ENCODE results near the gene PRICKLE3. TPM values are rescaled to one million over a fixed set of nuclear protein-coding genes. Genes with fewer than 3 reads are reported as not detected.

Gene PRICKLE3
- polyA plus RNA-seq, 2 of the 4 experiments (the other 2 are of a cell fraction): 7.9 to 14.0 TPM

DNA sequence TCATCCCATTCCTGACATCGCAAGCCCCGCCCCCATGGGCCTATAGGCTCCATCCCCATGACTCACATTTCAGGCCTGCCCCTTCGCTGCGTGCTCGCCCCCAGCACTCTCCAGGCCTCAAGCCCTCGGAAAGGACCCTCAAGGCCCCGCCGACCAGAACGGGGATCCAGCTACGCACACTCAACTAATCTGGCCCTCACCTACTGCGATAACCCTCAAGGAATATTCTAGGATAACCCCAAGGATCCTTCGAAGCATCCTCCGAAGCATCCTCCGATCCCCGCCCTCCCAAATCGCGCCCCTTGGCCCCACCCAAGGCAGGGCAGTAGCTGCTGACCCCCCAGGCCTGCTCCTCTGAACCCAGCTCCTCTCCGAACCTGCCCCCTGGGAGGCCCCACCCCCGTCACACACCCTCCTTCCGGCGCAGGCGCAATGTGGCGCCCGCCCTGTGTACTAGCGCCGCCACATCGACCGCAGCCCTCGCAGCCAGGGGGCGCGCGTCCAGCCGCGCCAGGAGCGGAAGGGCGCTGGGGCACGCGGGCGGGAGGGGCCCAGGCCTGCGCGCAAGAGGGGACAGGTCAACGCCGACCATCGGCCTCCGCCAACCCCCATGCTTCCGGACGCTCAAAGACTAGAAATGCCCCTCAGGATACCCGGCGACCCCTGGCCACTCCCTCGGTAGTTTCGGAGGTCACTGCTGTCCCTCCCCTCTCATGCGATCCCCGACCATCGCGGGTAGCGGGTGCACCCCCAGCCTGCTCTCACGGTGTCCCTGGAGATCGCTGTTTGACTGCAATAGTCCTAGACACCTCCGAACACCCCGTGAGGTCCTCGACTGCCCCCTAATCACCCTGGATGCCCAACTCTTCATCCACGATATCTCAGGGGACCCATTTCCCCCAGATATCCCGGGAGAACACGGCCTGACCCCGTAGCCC is 30.0 kb downstream of the PRICKLE3 start:
- DNase-seq (ENCODE audit: low read depth in 1 of 2, low spot score in 1 of 2) (peak; percentile 81 to 95), ATAC-seq (peak; percentile 93 to 95), FAIRE-seq (peak; percentile 79)
- 24% methylated on average over 19 of the region's 65 CpGs for WGBS (ENCODE audit: missing lambda C conversion rate)
- H3K4me3 ChIP-seq: peak overlapping the region; percentile 63
- POLR2A ChIA-PET: interaction anchor here (0.6 to 1.9 kb wide), 7 partner anchors 14 to 558 kb away, joined by 3 to 15 read pairs (median 7); partner anchors contain the start of genes CCDC22, PLP2, PQBP1 and TIMM17B
- peak overlapping the region; percentile 78 for H3K4me2 ChIP-seq
- H3K4me1 ChIP-seq: peaks cover 8% of the 10 kb centered on the region; the same call in 1 of the 3 replicates
- CTCF ChIA-PET: interaction anchor here (0.6 to 3.2 kb wide), 26 partner anchors 8 to 525 kb away, joined by 3 to 54 read pairs (median 4); partner anchors contain the start of gene PLP2
- no peaks in the 10 kb centered on the region for H3K9me3 ChIP-seq
- H3K27ac ChIP-seq: peak overlapping the region; percentile 97 to 99
- no peak for TF ChIP-seq HEYL (CRISPR knock-in tag; IDR thresholded peaks at IDR 0.05)
- TF ChIP-seq GATA3 (IDR thresholded peaks at IDR 0.05; ENCODE audit: borderline replicate concordance): no peak
- TF ChIP-seq CBX8 (IDR thresholded peaks at IDR 0.05): no peak
- no peak for TF ChIP-seq SREBF2 (IDR thresholded peaks at IDR 0.05)
- no peak for TF ChIP-seq FOSL2 (IDR thresholded peaks at IDR 0.05)
- peak; percentile 85 for TF ChIP-seq FOSL2 (CRISPR knock-in tag; IDR thresholded peaks at IDR 0.05)
- TF ChIP-seq ZFP36 (IDR thresholded peaks at IDR 0.05; ENCODE audit: borderline replicate concordance, partially characterized antibody): no peak
- TF ChIP-seq, protein P1, sequence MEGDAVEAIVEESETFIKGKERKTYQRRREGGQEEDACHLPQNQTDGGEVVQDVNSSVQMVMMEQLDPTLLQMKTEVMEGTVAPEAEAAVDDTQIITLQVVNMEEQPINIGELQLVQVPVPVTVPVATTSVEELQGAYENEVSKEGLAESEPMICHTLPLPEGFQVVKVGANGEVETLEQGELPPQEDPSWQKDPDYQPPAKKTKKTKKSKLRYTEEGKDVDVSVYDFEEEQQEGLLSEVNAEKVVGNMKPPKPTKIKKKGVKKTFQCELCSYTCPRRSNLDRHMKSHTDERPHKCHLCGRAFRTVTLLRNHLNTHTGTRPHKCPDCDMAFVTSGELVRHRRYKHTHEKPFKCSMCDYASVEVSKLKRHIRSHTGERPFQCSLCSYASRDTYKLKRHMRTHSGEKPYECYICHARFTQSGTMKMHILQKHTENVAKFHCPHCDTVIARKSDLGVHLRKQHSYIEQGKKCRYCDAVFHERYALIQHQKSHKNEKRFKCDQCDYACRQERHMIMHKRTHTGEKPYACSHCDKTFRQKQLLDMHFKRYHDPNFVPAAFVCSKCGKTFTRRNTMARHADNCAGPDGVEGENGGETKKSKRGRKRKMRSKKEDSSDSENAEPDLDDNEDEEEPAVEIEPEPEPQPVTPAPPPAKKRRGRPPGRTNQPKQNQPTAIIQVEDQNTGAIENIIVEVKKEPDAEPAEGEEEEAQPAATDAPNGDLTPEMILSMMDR (IDR thresholded peaks at IDR 0.05): peak; percentile 78
- no peak for TF ChIP-seq FOSB (CRISPR knock-in tag; IDR thresholded peaks at IDR 0.05)
- no peak for TF ChIP-seq MYC (IDR thresholded peaks at IDR 0.05; ENCODE audit: borderline replicate concordance, low read length)
- TF ChIP-seq RAD21 (conservative IDR thresholded peaks at IDR 0.05 in 1 of 2, IDR thresholded peaks at IDR 0.05 in 1 of 2): peak; percentile 20 to 47; a peak in 3 of 5 replicates
- peak; percentile 65; the same call in 1 of the 2 replicates for TF ChIP-seq EHF (CRISPR knock-in tag; IDR thresholded peaks at IDR 0.05)
- TF ChIP-seq POLR2A (IDR thresholded peaks at IDR 0.05; ENCODE audit: low read length): no peak; the same call in none of the 2 replicates
- TF ChIP-seq, protein P2, sequence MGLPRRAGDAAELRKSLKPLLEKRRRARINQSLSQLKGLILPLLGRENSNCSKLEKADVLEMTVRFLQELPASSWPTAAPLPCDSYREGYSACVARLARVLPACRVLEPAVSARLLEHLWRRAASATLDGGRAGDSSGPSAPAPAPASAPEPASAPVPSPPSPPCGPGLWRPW (IDR thresholded peaks at IDR 0.05): no peak
- peak; percentile 60 for TF ChIP-seq SMC3 (IDR thresholded peaks at IDR 0.05)
- TF ChIP-seq RFX5 (IDR thresholded peaks at IDR 0.05): no peak
- TF ChIP-seq EP300 (IDR thresholded peaks at IDR 0.05): no peak
- no peak for TF ChIP-seq RNF2 (IDR thresholded peaks at IDR 0.05; ENCODE audit: borderline replicate concordance, low read depth)
- no peak for TF ChIP-seq POLR2AphosphoS2 (conservative IDR thresholded peaks at IDR 0.05; ENCODE audit: low read length)
- TF ChIP-seq NPAS2 (CRISPR knock-in tag; IDR thresholded peaks at IDR 0.05; ENCODE audit: borderline replicate concordance): no peak
- no peak for TF ChIP-seq BHLHE40 (IDR thresholded peaks at IDR 0.05; ENCODE audit: low read depth, low read length)
- no peak for TF ChIP-seq KDM5A (IDR thresholded peaks at IDR 0.05)
- TF ChIP-seq PHF8 (IDR thresholded peaks at IDR 0.05; ENCODE audit: borderline replicate concordance, low read depth): peak; percentile 10; the same call in 1 of the 2 replicates
- TF ChIP-seq, protein P3, sequence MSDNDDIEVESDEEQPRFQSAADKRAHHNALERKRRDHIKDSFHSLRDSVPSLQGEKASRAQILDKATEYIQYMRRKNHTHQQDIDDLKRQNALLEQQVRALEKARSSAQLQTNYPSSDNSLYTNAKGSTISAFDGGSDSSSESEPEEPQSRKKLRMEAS (IDR thresholded peaks at IDR 0.05): peak; percentile 92
- no peak for TF ChIP-seq CHD4 (IDR thresholded peaks at IDR 0.05; ENCODE audit: borderline replicate concordance)
- TF ChIP-seq KDM1A (IDR thresholded peaks at IDR 0.05; ENCODE audit: low read depth): no peak
- no peak for TF ChIP-seq HDAC2 (IDR thresholded peaks at IDR 0.05)
- peak in 1 of 2 experiments; percentile 63; a peak in 1 of 5 replicates for TF ChIP-seq JUN (IDR thresholded peaks at IDR 0.05)
- TF ChIP-seq JUNB (IDR thresholded peaks at IDR 0.05): no peak
- TF ChIP-seq CHD2 (IDR thresholded peaks at IDR 0.05; ENCODE audit: low read length, partially characterized antibody): no peak
- TF ChIP-seq, protein P4, sequence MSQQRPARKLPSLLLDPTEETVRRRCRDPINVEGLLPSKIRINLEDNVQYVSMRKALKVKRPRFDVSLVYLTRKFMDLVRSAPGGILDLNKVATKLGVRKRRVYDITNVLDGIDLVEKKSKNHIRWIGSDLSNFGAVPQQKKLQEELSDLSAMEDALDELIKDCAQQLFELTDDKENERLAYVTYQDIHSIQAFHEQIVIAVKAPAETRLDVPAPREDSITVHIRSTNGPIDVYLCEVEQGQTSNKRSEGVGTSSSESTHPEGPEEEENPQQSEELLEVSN (IDR thresholded peaks at IDR 0.05; ENCODE audit: borderline replicate concordance, low read depth): peak; percentile 83
- TF ChIP-seq CEBPB (IDR thresholded peaks at IDR 0.05): no peak
- no peak for TF ChIP-seq ELK1 (IDR thresholded peaks at IDR 0.05; ENCODE audit: low read depth, low read length)
- TF ChIP-seq ESRRA (IDR thresholded peaks at IDR 0.05; ENCODE audit: borderline replicate concordance, low read length): no peak
- peak; percentile 13; the same call in 1 of the 2 replicates for TF ChIP-seq TFCP2L1 (CRISPR knock-in tag; IDR thresholded peaks at IDR 0.05)
- 0 out of 2 replicates have a peak, but pooled peaks have one; percentile 43 for TF ChIP-seq HOXB5 (CRISPR knock-in tag; IDR thresholded peaks at IDR 0.05)
- no peak for TF ChIP-seq HOXB13 (CRISPR knock-in tag; IDR thresholded peaks at IDR 0.05; ENCODE audit: low read depth)
- peak; percentile 82; the same call in 1 of the 2 replicates for TF ChIP-seq ATOH8 (CRISPR knock-in tag; IDR thresholded peaks at IDR 0.05; ENCODE audit: low read depth)

Measured in A549 (cell line).